Smooth muscle cell (in vitro differentiated cells): ENCODE data around the gene DLX6. TPM values are rescaled to one million over a fixed set of nuclear protein-coding genes. Genes with fewer than 3 reads are reported as not detected.

Source experiments
- DNase-seq: peaks from one replicate; lab custom pipeline; 2025; ENCODE audit not compliant: unreplicated experiment; lab: John Stamatoyannopoulos, UW
- H2AFZ ChIP-seq: fragments of 200-600 bp; sonication (generic); 2 replicates; pipeline ENCODE4 v1.6.0; 2016; ENCODE audit warnings: antibody characterized with exemption, low read depth, mild to moderate bottlenecking
- H3F3A ChIP-seq: fragments of 200-600 bp; sonication (generic); 2 replicates; pipeline ENCODE4 v1.6.0; 2017; ENCODE audit warnings: antibody characterized with exemption, low read depth
- H3K27ac ChIP-seq: fragments of 200-600 bp; sonication (generic); 2 replicates; pipeline ENCODE4 v1.5.1; 2016; ENCODE audit warnings: low read depth, mild to moderate bottlenecking
- H3K27me3 ChIP-seq: fragments of 200-600 bp; sonication (generic); 2 replicates; pipeline ENCODE4 v1.6.1; 2016; ENCODE audit warnings: low read depth, mild to moderate bottlenecking
- H3K36me3 ChIP-seq: fragments of 200-600 bp; sonication (generic); 2 replicates; pipeline ENCODE4 v1.5.1; 2016; ENCODE audit warnings: low read depth
- H3K4me1 ChIP-seq: fragments of 200-600 bp; sonication (generic); 2 replicates; pipeline ENCODE4 v1.5.1; 2016; ENCODE audit warnings: low read depth
- H3K4me2 ChIP-seq: fragments of 200-600 bp; sonication (generic); 2 replicates; pipeline ENCODE4 v1.6.0; 2016; ENCODE audit warnings: mild to moderate bottlenecking
- H3K4me3 ChIP-seq: fragments of 200-600 bp; sonication (generic); 2 replicates; pipeline ENCODE4 v1.5.1; 2016; ENCODE audit warnings: mild to moderate bottlenecking
- H3K79me2 ChIP-seq: fragments of 200-600 bp; sonication (generic); 2 replicates; pipeline ENCODE4 v1.6.0; 2016; ENCODE audit warnings: low read depth, mild to moderate bottlenecking
- H3K9ac ChIP-seq: fragments of 200-600 bp; sonication (generic); 2 replicates; pipeline ENCODE4 v1.6.0; 2016; ENCODE audit warnings: low read depth
- H3K9me3 ChIP-seq: fragments of 200-600 bp; sonication (generic); replicated peaks from 2 replicates; pipeline ENCODE4 v1.5.1; 2016; ENCODE audit warnings: low read depth
- H4K20me1 ChIP-seq: fragments of 200-600 bp; sonication (generic); 2 replicates; pipeline ENCODE4 v1.6.0; 2016; ENCODE audit warnings: low read depth
- WGBS: methylation state at CpG from one replicate; pipeline ENCODE4 v1.1.7; 2016; ENCODE audit warnings: low lambda C conversion rate; 5-methylcytosine and 5-hydroxymethylcytosine counted together
- polyA plus RNA-seq: library from polyadenylated mRNA; unstranded; fragments of >200 nt; fragmentation: Nextera tagmentation; extraction: Ambion mirVana; gene quantifications from 2 replicates; pipeline ENCODE4 v1.2.1, GENCODE V29; 2016
- total RNA-seq: library from RNA; depleted of rRNA; stranded (reverse); fragments of >200 nt; gene quantifications from 2 replicates; pipeline ENCODE4 v1.2.3, GENCODE V29; 2014
- TF ChIP-seq, protein P1 (sequence below): fragments of 200-600 bp; sonication (generic); IDR thresholded peaks from 2 replicates; pipeline ENCODE4 v1.5.1; 2017; ENCODE audit warnings: borderline replicate concordance, mild to moderate bottlenecking, antibody characterized with exemption; ENCODE audit not compliant: insufficient read depth, poor library complexity, severe bottlenecking

Gene DLX6
- total and polyA plus RNA-seq, 2 experiments from 2014 or later, result 0.43 to 2.6 TPM

DNA sequence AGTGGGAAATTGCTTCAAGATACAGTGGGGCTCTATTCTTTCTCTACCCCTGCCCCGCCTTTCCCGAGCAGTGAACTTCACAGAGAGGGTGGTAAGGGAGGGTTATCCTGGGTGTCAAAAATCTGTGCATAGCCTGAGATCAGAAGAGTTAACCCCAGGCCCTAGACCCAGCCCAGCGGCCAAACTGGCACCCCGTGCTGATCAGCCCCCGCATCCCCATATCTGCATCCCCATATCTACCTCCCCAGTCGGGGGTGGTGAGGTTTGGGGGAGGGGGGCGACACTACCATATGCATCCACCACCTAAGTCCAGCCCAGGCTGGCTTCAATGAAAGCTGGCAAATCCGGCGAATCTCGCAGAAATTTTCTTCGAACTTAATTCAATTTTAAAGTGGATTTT, 7.0 kb upstream of the DLX6 start:
- WGBS, result 7% methylated on average over 11 of the region's 11 CpGs
- no peak overlapping the region for H3K9ac ChIP-seq
- peaks cover 100% of the 10 kb centered on the region for H3K27me3 ChIP-seq
- H3K79me2 ChIP-seq, result no peaks in the 10 kb centered on the region
- DNase-seq, result no peak
- no peaks in the 10 kb centered on the region for H3F3A ChIP-seq
- H4K20me1 ChIP-seq, result no peaks in the 10 kb centered on the region
- no peaks in the 10 kb centered on the region for H3K36me3 ChIP-seq
- H3K9me3 ChIP-seq, result no peaks in the 10 kb centered on the region
- peak overlapping the region; percentile 72 for H3K4me2 ChIP-seq
- H3K4me1 ChIP-seq, result peaks cover 14% of the 10 kb centered on the region
- H3K27ac ChIP-seq, result no peak overlapping the region
- no peak overlapping the region for H2AFZ ChIP-seq
- TF ChIP-seq, protein P1, sequence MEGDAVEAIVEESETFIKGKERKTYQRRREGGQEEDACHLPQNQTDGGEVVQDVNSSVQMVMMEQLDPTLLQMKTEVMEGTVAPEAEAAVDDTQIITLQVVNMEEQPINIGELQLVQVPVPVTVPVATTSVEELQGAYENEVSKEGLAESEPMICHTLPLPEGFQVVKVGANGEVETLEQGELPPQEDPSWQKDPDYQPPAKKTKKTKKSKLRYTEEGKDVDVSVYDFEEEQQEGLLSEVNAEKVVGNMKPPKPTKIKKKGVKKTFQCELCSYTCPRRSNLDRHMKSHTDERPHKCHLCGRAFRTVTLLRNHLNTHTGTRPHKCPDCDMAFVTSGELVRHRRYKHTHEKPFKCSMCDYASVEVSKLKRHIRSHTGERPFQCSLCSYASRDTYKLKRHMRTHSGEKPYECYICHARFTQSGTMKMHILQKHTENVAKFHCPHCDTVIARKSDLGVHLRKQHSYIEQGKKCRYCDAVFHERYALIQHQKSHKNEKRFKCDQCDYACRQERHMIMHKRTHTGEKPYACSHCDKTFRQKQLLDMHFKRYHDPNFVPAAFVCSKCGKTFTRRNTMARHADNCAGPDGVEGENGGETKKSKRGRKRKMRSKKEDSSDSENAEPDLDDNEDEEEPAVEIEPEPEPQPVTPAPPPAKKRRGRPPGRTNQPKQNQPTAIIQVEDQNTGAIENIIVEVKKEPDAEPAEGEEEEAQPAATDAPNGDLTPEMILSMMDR, result no peak
- peak overlapping the region; percentile 13 for H3K4me3 ChIP-seq

DNA sequence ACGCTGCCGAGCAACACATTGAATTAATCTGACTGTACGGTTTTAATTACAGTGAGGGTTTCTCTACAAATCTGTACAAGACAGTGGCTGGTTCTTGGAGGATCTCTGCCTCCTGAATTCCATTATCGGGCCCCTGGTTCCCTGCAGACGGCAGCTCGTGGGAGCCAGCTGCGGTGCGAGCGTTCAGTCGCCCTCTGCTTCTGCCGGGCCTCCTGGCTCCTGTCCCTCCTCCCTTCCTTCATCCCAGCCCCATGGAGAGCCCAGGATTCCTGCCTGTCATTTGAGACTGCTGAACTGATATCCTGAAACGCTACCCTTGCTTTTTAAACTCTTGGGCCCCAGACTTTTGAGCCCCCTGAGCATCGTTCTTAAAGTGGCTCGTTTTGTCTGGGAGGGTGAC, 6.6 kb upstream of the DLX6 start:
- H4K20me1 ChIP-seq, result no peaks in the 10 kb centered on the region
- TF ChIP-seq, protein P1, result no peak
- H3K36me3 ChIP-seq, result no peaks in the 10 kb centered on the region
- no peak overlapping the region for H2AFZ ChIP-seq
- no peak overlapping the region for H3K9ac ChIP-seq
- H3F3A ChIP-seq, result no peaks in the 10 kb centered on the region
- H3K27me3 ChIP-seq, result peaks cover 100% of the 10 kb centered on the region
- no peak for DNase-seq
- H3K79me2 ChIP-seq, result no peaks in the 10 kb centered on the region
- H3K27ac ChIP-seq, result no peak overlapping the region
- peaks cover 18% of the 10 kb centered on the region for H3K4me1 ChIP-seq
- 5% methylated on average over 14 of the region's 14 CpGs for WGBS
- H3K4me2 ChIP-seq, result peak overlapping the region; percentile 72
- H3K4me3 ChIP-seq, result no peak overlapping the region
- no peaks in the 10 kb centered on the region for H3K9me3 ChIP-seq

DNA sequence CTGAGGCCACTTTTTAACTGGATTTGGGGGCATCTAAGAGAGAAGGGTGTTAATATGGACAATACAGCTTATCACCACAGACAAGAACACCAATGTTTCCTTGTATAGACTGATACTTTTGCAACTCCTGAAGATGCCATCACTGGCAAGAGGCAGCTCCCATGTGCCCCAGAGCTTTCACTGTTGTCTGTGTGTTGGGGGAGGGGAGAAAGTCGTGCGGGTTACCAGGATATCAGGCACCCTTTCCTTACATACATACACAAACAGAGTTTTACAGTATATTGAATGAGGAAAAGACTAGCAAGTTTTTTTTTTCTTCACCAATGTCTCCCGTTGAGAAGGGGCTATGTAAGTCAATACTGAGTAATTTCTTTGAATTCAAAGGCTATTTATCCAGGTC, 4.1 kb upstream of the DLX6 start:
- H3K27me3 ChIP-seq, result peaks cover 96% of the 10 kb centered on the region
- H3F3A ChIP-seq, result no peaks in the 10 kb centered on the region
- TF ChIP-seq, protein P1, result no peak
- no peak overlapping the region for H2AFZ ChIP-seq
- no peaks in the 10 kb centered on the region for H3K79me2 ChIP-seq
- H3K36me3 ChIP-seq, result no peaks in the 10 kb centered on the region
- no peaks in the 10 kb centered on the region for H4K20me1 ChIP-seq
- WGBS, result 21% methylated on average over 3 of the region's 3 CpGs
- H3K9ac ChIP-seq, result no peak overlapping the region
- H3K4me1 ChIP-seq, result peaks cover 22% of the 10 kb centered on the region
- no peak overlapping the region for H3K27ac ChIP-seq
- DNase-seq, result no peak
- no peak overlapping the region for H3K4me3 ChIP-seq
- no peak overlapping the region for H3K4me2 ChIP-seq
- no peaks in the 10 kb centered on the region for H3K9me3 ChIP-seq
